Stomach (tissue), 4 donors: ENCODE measurements around the gene ABCA3.
"Not testable (repeated sequence)": the region's sequence is repeated elsewhere in the genome, so short reads cannot be mapped to it uniquely, and the experiment has no call there.

Experiments
- EP300 ChIP-seq: sonication (generic); formaldehyde crosslinking; IDR thresholded peaks from one replicate; pipeline ENCODE4 v1.6.1; 2017; ENCODE audit warnings: antibody characterized with exemption
- POLR2A ChIP-seq, 4 donors: fragments of 450-650 bp; IDR thresholded peaks; one replicate each; pipeline ENCODE4 v1.6.1; 2016; ENCODE audit warnings: antibody characterized with exemption in 4 of 4, control low read depth in 2 of 4, mild to moderate bottlenecking in 1 of 4, moderate library complexity in 1 of 4

DNA sequence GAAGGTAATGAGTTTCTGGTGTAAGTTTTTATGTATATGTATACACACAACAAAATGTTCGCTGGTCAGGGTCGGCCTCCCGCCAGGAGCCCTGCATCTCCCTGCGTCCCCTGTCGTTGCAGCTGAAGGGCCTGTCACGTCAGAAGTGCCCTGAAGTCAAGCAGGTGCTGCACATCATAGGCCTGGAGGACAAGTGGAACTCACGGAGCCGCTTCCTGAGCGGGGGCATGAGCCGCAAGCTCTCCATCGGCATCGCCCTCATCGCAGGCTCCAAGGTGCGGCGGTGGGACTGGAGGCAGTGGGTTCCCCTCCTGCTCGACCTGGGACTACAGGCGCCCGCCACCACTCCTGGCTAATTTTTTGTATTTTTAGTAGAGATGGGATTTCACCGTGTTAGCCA lies 45.5 kb upstream of the ABCA3 start:
- not testable (repeated sequence) for TF ChIP-seq EP300; POLR2A (IDR thresholded peaks at IDR 0.05)
